Breast epithelium (tissue), 3 donors: ENCODE measurements around the gene CETN3.

Experiments used
- POLR2A ChIP-seq: fragments of 450-650 bp; IDR thresholded peaks from one replicate; pipeline ENCODE4 v1.6.1; 2016; ENCODE audit warnings: antibody characterized with exemption, mild to moderate bottlenecking, moderate library complexity
- POLR2AphosphoS5 ChIP-seq, 3 donors: sonication (generic); formaldehyde crosslinking; IDR thresholded peaks; one replicate each; pipeline ENCODE4 v1.6.1; 2017; ENCODE audit warnings: antibody characterized with exemption in 3 of 3
- TF ChIP-seq, protein P1 (sequence below), 3 donors: fragments of 450-650 bp; IDR thresholded peaks; one replicate each; pipeline ENCODE4 v1.5.1; 2016 to 2017; ENCODE audit warnings: antibody characterized with exemption in 3 of 3, mild to moderate bottlenecking in 3 of 3, moderate library complexity in 3 of 3

DNA sequence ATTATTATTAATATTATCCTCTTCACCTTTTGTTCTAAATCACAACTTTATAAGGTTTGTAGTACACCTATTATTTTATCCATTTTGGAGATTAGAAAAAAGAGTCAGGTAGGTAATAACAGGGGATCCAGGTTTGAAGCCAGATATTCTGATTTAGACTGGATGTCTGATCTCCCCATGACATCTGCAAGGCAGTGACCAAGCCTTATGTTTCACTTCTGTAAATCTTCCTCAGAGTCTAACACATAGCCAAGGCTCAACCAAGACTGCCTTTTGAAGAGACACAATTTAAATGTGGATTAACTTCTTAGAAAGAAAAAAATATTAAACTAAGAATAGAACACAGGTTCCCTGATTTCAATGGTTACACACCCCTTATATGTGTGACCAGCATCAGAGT lies 44.2 kb downstream of the CETN3 start:
- TF ChIP-seq POLR2AphosphoS5 (IDR thresholded peaks at IDR 0.05) (no peak), POLR2A (no peak)
- TF ChIP-seq, protein P1, sequence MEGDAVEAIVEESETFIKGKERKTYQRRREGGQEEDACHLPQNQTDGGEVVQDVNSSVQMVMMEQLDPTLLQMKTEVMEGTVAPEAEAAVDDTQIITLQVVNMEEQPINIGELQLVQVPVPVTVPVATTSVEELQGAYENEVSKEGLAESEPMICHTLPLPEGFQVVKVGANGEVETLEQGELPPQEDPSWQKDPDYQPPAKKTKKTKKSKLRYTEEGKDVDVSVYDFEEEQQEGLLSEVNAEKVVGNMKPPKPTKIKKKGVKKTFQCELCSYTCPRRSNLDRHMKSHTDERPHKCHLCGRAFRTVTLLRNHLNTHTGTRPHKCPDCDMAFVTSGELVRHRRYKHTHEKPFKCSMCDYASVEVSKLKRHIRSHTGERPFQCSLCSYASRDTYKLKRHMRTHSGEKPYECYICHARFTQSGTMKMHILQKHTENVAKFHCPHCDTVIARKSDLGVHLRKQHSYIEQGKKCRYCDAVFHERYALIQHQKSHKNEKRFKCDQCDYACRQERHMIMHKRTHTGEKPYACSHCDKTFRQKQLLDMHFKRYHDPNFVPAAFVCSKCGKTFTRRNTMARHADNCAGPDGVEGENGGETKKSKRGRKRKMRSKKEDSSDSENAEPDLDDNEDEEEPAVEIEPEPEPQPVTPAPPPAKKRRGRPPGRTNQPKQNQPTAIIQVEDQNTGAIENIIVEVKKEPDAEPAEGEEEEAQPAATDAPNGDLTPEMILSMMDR (IDR thresholded peaks at IDR 0.05), result no peak
